Testis (tissue), 2 donors: Measurements from ENCODE around the gene IPO4.

Experiments used
- CTCF ChIP-seq, 3 experiments: fragments of 450-650 bp in 2 of 3; fragments of 200-600 bp in 1 of 3; sonication (generic) in 1 of 3; IDR thresholded peaks; one replicate each; pipeline ENCODE4 v1.5.1; 2016 to 2019; ENCODE audit warnings: antibody characterized with exemption in 3 of 3, mild to moderate bottlenecking in 2 of 3, moderate library complexity in 1 of 3
- POLR2A ChIP-seq: fragments of 450-650 bp; IDR thresholded peaks from one replicate; pipeline ENCODE4 v1.6.1; 2017; ENCODE audit warnings: antibody characterized with exemption, mild to moderate bottlenecking, moderate library complexity

DNA sequence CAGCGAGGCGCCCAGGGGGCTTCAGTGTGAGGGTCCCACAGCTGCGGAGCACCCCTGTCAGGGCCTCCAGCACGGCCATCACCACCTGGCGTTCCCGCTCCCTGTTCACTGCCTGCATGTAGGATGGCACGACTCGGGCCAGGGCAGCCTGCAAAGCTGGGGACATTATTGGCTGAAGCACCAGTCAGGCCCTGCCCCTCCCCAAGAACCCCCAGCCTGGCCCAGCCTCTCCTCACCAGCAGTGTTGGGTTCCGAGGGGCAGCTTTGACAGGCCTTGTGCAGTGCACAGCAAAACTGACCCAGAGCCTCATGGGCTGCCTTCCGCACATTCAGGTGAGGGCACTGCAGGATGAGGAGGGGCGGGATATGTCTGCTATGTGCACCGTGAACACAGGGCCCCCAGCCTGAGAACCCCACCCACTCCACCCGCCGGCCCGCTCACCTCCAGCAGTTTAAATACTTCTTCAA is 5.6 kb downstream of the IPO4 start:
- no peak for TF ChIP-seq CTCF (IDR thresholded peaks at IDR 0.05)
- no peak for TF ChIP-seq POLR2A
